ENCODE data around the gene COBL. TPM values are rescaled to one million over a fixed set of nuclear protein-coding genes. Genes with fewer than 3 reads are reported as not detected.

COBL gene
- total and polyA plus RNA-seq, 10 of the 15 experiments (the other 5 are each of a cell fraction or from before 2014, with no cell fraction given), result 0.21 TPM; not detected in 9

DNA sequence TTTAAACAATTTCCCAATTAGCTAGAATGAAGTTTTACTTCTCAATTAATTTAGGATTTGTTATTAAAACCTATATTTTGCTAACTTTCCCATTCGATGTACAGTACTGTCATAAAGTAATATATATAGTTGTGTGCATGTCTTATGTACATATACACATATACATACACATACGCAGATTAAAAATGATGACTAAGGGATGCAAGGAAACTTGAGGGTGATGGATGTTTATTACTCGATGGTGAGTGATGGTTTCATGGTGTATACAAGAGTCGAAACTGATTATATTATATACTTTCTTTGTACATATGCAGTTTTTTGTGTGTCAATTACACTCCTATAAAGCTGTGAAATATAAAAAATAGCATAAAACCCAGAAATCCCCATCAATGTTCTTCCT lies 248.2 kb downstream of the COBL start:
- Histone ChIP-seq H3K27ac (ENCODE audit: control insufficient read depth, insufficient read depth) (no peak overlapping the region), H3K4me2 (ENCODE audit: control insufficient read depth, insufficient read depth) (no peak overlapping the region), H3K9ac (ENCODE audit: control insufficient read depth, insufficient read depth, low read length) (no peak overlapping the region), H3K27me3 (replicated peaks in 1 of 2; ENCODE audit: control insufficient read depth in 2 of 2, insufficient read depth in 2 of 2, low read length in 1 of 2) (no peaks in the 10 kb centered on the region), H3K36me3 (ENCODE audit: control insufficient read depth in 2 of 2, insufficient read depth in 2 of 2, low read length in 1 of 2) (no peaks in the 10 kb centered on the region), H3K79me2 (ENCODE audit: control insufficient read depth, insufficient read depth, low read length) (no peaks in the 10 kb centered on the region), H3K9me3 (replicated peaks; ENCODE audit: control insufficient read depth, insufficient read depth, low read length) (no peaks in the 10 kb centered on the region), H3K4me3 (no peak overlapping the region), H2AFZ (ENCODE audit: control insufficient read depth, low read depth, low read length) (no peak overlapping the region), H3K4me1 (ENCODE audit: control insufficient read depth, insufficient read depth, low read length) (no peaks in the 10 kb centered on the region), H4K20me1 (ENCODE audit: control insufficient read depth, insufficient read depth) (no peaks in the 10 kb centered on the region)
- ChIA-PET POLR2A (no interaction called here), SMC1A (ENCODE audit: uncharacterized antibody, unreplicated experiment) (interaction anchor here (0.8 to 1.5 kb wide), 2 partner anchors 92 to 601 kb away, joined by 3 to 6 read pairs; no protein-coding TSS in a partner anchor), CTCF (interaction anchor here (0.7 to 1.7 kb wide), 8 partner anchors 15 to 976 kb away, joined by 3 to 6 read pairs (median 3); a partner anchor contains a TSS), RAD21 (ENCODE audit: unreplicated experiment) (interaction anchor here (1.1 kb wide), 1 partner anchor 976 kb away, joined by 4 read pairs; the partner anchor contains the start of gene ZPBP)
- DNase-seq (ENCODE audit: low read depth, low spot score), result no peak
- no peak for FAIRE-seq
- ATAC-seq, result no peak
- no TSS peak for BruUV-seq (replicated peaks)
- in situ Hi-C loops (cut with MboI), result no loop called here
- 30% methylated on average over 4 of the region's 4 CpGs for WGBS (ENCODE audit: insufficient coverage, insufficient replicate concordance, low lambda C conversion rate, missing lambda C conversion rate)
- intact Hi-C loops (cut with micrococcal nuclease; ENCODE audit: unreplicated experiment), result no loop called here
- TF ChIP-seq PBX3 (IDR thresholded peaks at IDR 0.05; ENCODE audit: insufficient replicate concordance, low read depth, low read length), result no peak
- TF ChIP-seq PRDM15 (CRISPR knock-in tag; IDR thresholded peaks at IDR 0.05), result no peak
- TF ChIP-seq, protein P1, sequence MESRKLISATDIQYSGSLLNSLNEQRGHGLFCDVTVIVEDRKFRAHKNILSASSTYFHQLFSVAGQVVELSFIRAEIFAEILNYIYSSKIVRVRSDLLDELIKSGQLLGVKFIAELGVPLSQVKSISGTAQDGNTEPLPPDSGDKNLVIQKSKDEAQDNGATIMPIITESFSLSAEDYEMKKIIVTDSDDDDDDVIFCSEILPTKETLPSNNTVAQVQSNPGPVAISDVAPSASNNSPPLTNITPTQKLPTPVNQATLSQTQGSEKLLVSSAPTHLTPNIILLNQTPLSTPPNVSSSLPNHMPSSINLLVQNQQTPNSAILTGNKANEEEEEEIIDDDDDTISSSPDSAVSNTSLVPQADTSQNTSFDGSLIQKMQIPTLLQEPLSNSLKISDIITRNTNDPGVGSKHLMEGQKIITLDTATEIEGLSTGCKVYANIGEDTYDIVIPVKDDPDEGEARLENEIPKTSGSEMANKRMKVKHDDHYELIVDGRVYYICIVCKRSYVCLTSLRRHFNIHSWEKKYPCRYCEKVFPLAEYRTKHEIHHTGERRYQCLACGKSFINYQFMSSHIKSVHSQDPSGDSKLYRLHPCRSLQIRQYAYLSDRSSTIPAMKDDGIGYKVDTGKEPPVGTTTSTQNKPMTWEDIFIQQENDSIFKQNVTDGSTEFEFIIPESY (IDR thresholded peaks at IDR 0.05), result no peak
- no peak for TF ChIP-seq NFYB (IDR thresholded peaks at IDR 0.05; ENCODE audit: insufficient read depth, low read depth, low read length)
- TF ChIP-seq SUZ12 (IDR thresholded peaks at IDR 0.05; ENCODE audit: unreplicated experiment), result no peak
- no peak for TF ChIP-seq ATF2 (IDR thresholded peaks at IDR 0.05; ENCODE audit: low read length)
- TF ChIP-seq, protein P2, sequence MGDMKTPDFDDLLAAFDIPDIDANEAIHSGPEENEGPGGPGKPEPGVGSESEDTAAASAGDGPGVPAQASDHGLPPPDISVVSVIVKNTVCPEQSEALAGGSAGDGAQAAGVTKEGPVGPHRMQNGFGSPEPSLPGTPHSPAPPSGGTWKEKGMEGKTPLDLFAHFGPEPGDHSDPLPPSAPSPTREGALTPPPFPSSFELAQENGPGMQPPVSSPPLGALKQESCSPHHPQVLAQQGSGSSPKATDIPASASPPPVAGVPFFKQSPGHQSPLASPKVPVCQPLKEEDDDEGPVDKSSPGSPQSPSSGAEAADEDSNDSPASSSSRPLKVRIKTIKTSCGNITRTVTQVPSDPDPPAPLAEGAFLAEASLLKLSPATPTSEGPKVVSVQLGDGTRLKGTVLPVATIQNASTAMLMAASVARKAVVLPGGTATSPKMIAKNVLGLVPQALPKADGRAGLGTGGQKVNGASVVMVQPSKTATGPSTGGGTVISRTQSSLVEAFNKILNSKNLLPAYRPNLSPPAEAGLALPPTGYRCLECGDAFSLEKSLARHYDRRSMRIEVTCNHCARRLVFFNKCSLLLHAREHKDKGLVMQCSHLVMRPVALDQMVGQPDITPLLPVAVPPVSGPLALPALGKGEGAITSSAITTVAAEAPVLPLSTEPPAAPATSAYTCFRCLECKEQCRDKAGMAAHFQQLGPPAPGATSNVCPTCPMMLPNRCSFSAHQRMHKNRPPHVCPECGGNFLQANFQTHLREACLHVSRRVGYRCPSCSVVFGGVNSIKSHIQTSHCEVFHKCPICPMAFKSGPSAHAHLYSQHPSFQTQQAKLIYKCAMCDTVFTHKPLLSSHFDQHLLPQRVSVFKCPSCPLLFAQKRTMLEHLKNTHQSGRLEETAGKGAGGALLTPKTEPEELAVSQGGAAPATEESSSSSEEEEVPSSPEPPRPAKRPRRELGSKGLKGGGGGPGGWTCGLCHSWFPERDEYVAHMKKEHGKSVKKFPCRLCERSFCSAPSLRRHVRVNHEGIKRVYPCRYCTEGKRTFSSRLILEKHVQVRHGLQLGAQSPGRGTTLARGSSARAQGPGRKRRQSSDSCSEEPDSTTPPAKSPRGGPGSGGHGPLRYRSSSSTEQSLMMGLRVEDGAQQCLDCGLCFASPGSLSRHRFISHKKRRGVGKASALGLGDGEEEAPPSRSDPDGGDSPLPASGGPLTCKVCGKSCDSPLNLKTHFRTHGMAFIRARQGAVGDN (IDR thresholded peaks at IDR 0.05), result no peak
- no peak for TF ChIP-seq RBBP5 (conservative IDR thresholded peaks at IDR 0.05)
- TF ChIP-seq JUND (IDR thresholded peaks at IDR 0.05; ENCODE audit: low read depth, low read length), result no peak

Data from GM12878 (cell line).